WERI-Rb-1 (cell line): Measurements from ENCODE around the gene ASB16.

Source experiments
- DNase-seq: peaks from one replicate; pipeline ENCODE4 v3.0.0-alpha.2; 2020
- H3K27ac ChIP-seq: fragments of 250-450 bp; sonication (Bioruptor Pico); 2 replicates; pipeline ENCODE4 v1.5.1; 2020; ENCODE audit warnings: mild to moderate bottlenecking, moderate library complexity
- H3K27me3 ChIP-seq: fragments of 250-450 bp; sonication (Bioruptor Pico); 2 replicates; pipeline ENCODE4 v1.5.1; 2021; ENCODE audit warnings: mild to moderate bottlenecking, low read depth, moderate library complexity; ENCODE audit not compliant: insufficient read depth, severe bottlenecking
- H3K36me3 ChIP-seq: fragments of 250-450 bp; sonication (Bioruptor Pico); 2 replicates; pipeline ENCODE4 v1.5.1; 2020; ENCODE audit warnings: mild to moderate bottlenecking, moderate library complexity
- H3K4me3 ChIP-seq: 2 replicates; pipeline ENCODE4 v1.5.1; 2011; ENCODE audit warnings: low read depth, mild to moderate bottlenecking, control low read depth, low read length
- H3K9me3 ChIP-seq: fragments of 250-450 bp; sonication (Bioruptor Pico); 2 replicates; pipeline ENCODE4 v1.5.1; 2021; ENCODE audit warnings: mild to moderate bottlenecking, moderate library complexity; ENCODE audit not compliant: severe bottlenecking
- CTCF ChIP-seq: IDR thresholded peaks from 2 replicates; pipeline ENCODE4 v1.5.1; 2011; ENCODE audit warnings: low read depth, mild to moderate bottlenecking, control low read depth, inconsistent platforms, low read length

The ASB16 gene

GRCh38 chr17:44213403-44214229, 43.1 kb downstream of the ASB16 start:
- no peaks in the 10 kb centered on the region for H3K27me3 ChIP-seq
- H3K4me3 ChIP-seq = no peak overlapping the region
- no peaks in the 10 kb centered on the region for H3K9me3 ChIP-seq
- TF ChIP-seq CTCF = no peak
- peaks cover 79% of the 10 kb centered on the region for H3K36me3 ChIP-seq
- DNase-seq = no peak
- peak overlapping the region; percentile 46 for H3K27ac ChIP-seq

GRCh38 chr17:44214230-44214494, 43.7 kb downstream of the ASB16 start:
- Histone ChIP-seq H3K36me3 (peaks cover 75% of the 10 kb centered on the region), H3K9me3 (no peaks in the 10 kb centered on the region), H3K27me3 (no peaks in the 10 kb centered on the region), H3K27ac (no peak overlapping the region), H3K4me3 (no peak overlapping the region)
- no peak for TF ChIP-seq CTCF
- DNase-seq = no peak

GRCh38 chr17:44214896-44215295, 44.4 kb downstream of the ASB16 start:
- DNase-seq = no peak
- Histone ChIP-seq H3K36me3 (peaks cover 69% of the 10 kb centered on the region), H3K27me3 (no peaks in the 10 kb centered on the region), H3K9me3 (no peaks in the 10 kb centered on the region), H3K27ac (no peak overlapping the region), H3K4me3 (no peak overlapping the region)
- TF ChIP-seq CTCF = no peak

GRCh38 chr17:44216173-44216572, 45.7 kb downstream of the ASB16 start:
- H3K27ac ChIP-seq = no peak overlapping the region
- no peak for DNase-seq
- H3K27me3 ChIP-seq = no peaks in the 10 kb centered on the region
- no peaks in the 10 kb centered on the region for H3K9me3 ChIP-seq
- H3K36me3 ChIP-seq = peaks cover 65% of the 10 kb centered on the region
- H3K4me3 ChIP-seq = no peak overlapping the region
- TF ChIP-seq CTCF = no peak

- H3K9me3 ChIP-seq = no peaks in the 10 kb centered on the region
- no peaks in the 10 kb centered on the region for H3K27me3 ChIP-seq
- H3K36me3 ChIP-seq = peaks cover 60% of the 10 kb centered on the region
- TF ChIP-seq CTCF = no peak
- no peak overlapping the region for H3K4me3 ChIP-seq
- DNase-seq = no peak
- no peak overlapping the region; the same call in 1 of the 2 replicates for H3K27ac ChIP-seq
These were observed 46.2 kb downstream of the ASB16 start for GRCh38 chr17:44216694-44217093.

- Histone ChIP-seq H3K4me3 (peak overlapping the region; percentile 65), H3K9me3 (no peaks in the 10 kb centered on the region), H3K27me3 (no peaks in the 10 kb centered on the region), H3K27ac (peak overlapping the region; percentile 99), H3K36me3 (peaks cover 58% of the 10 kb centered on the region)
- no peak for DNase-seq
- TF ChIP-seq CTCF = no peak
These were observed 47.3 kb downstream of the ASB16 start for GRCh38 chr17:44217738-44218343.
